Stimulated activated CD8-positive, alpha-beta memory T cell treated with anti-CD3 and anti-CD28 coated beads, Interleukin-7, amount 100 ng/mL, for 1 hour (primary cell): ENCODE data around the gene LCE3D.
"Not testable (repeated sequence)": the region's sequence is repeated elsewhere in the genome, so short reads cannot be mapped to it uniquely, and the experiment has no call there.

ENCODE experiments used
- DNase-seq, 2 donors: peaks; one replicate each; pipeline ENCODE4 v3.0.0-alpha.2; 2020; ENCODE audit warnings: low read depth in 2 of 2

LCE3D gene, protein sequence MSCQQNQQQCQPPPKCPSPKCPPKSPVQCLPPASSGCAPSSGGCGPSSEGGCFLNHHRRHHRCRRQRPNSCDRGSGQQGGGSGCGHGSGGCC

GRCh38 chr1:152580433-152580832 lies at the start of gene LCE3D:
LCE3D (minus strand) TSS chr1:152580516; CDS start chr1:152579936, 580 bp downstream.
- DNase-seq, result no peak

DNA sequence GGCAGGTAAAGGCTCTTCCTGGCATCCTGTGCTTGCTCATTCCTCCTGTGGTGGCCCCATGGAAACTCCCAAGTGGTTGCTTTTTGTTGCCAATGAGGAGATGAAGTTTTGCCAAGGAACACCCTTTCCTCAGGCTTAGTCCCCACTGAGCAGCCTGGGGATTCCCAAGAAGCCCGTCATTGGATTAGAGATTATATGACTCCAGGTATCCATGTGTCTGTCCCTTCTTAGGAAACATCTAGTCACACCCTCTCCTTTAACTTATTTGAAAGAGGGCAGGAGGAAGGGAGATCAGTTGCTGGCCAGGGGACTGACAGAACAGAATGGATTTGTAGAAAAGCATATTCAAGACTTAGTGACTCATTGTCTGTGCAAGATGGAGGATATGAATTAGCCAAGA lies 46.4 kb upstream of the LCE3D start:
- no peak for DNase-seq

DNA sequence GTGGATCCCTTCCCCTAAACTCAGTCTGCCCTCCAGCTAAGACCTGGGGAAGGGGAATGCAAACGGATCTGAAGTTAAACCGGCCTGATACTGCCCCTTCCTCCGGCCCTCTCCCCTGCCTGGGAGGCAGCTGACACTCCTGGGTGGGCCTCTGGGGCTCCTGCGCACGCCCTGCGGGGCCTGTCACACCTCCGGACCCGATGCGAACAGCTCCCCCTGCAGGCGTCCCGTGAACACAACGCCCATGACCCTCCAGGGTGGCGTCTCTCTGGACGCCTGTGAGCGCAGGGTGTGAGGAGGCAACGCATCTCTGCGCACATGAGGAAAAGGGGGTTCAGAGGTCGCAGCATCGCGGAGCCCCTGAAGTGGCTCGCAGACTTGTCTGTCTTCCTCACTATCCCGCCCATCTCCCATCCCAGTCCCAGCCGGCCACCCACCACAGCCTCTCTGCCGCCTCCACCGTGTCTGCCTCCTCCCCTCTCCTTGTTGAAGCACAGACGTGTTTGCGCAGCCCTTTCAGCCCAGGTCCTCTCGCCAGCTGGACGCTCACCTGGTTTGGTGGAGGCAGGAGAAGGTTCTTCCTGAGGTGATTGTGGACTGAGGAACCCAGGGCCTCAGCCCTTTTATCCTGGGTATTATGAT lies 43.0 kb upstream of the LCE3D start:
- DNase-seq, result no peak

- no peak for DNase-seq
Observed at GRCh38 chr1:152622803-152623202, 42.5 kb upstream of the LCE3D start, which contains the start of gene LCE3A. LCE3A (minus strand) TSS chr1:152623103; CDS start chr1:152623103, 0 bp downstream.

DNA sequence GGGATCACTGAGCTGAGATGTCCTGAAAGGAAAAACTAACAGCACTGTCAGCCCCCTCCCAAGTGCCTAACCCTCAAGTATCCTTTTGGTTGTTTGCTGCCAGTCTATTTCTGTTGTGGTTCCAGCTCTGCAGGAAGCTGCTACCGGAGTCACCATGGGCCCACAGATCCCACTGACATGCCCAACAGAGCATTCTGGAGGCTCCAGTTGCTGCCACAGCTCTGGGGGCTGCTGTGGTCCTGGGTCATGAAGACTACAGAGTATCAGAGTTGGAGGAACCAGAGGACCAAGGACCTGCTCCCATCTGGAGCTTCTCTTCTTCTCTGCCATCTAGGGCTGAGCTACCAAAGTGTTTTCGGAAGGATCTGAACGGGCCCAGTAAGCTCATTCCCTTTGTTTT lies 41.7 kb upstream of the LCE3D start:
- DNase-seq, result no peak

DNA sequence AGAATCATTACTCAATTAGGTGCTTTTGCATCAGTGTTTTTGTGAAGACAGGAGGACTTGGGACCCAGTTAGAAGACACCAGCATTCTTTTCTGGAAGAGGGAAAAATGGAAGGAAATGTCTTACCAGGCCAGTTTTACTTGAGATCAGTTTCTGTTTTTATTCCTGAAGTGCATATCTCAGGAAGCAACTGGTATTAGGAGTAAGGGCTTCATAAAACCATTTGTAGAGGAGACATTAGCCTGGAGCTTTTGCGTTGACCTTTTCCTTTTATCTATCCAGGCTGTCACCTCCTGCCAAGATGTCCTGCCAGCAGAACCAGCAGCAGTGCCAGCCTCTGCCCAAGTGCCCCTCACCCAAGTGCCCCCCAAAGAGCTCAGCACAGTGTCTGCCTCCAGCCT lies 33.2 kb upstream of the LCE3D start, which contains the start of gene LCE3B:
Gene LCE3B (plus strand): TSS at position 301 of the 400 bp plus-strand sequence. CDS start 0 bp downstream, at position 301.
- DNase-seq, result no peak

GRCh38 chr1:152599934-152600333 lies 19.6 kb upstream of the LCE3D start, which contains the start of gene LCE3C:
LCE3C (plus strand) TSS chr1:152600234; CDS start chr1:152600732, 498 bp downstream.
- no peak for DNase-seq

DNA sequence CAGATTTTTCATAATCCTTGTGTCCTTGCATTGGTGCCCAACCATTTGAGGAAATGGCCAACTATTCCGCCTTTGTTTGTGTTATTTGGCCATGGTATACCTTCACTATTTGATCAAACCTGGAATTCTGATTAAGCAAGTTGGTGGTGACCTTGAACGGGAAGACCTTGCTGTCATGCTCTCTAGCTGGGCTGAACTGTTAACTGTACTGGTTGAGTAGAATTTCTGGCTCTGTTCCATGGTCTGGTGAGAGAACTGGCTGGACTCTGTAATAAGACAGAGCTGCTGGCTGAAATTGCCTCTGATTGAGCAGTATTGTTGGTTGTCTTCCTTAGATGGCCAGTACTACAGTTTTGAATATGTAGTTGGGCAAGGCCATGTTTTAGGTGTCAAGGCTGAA lies 16.7 kb upstream of the LCE3D start:
- no peak for DNase-seq

GRCh38 chr1:152585586-152585985 lies 5.3 kb upstream of the LCE3D start:
- no peak for DNase-seq

GRCh38 chr1:152582647-152583046 lies 2.3 kb upstream of the LCE3D start:
- DNase-seq, result no peak

GRCh38 chr1:152579526-152579925 lies 790 bp downstream of the LCE3D start:
- DNase-seq, result not testable (repeated sequence)

GRCh38 chr1:152577168-152577567 lies 3.1 kb downstream of the LCE3D start:
- no peak for DNase-seq

DNA sequence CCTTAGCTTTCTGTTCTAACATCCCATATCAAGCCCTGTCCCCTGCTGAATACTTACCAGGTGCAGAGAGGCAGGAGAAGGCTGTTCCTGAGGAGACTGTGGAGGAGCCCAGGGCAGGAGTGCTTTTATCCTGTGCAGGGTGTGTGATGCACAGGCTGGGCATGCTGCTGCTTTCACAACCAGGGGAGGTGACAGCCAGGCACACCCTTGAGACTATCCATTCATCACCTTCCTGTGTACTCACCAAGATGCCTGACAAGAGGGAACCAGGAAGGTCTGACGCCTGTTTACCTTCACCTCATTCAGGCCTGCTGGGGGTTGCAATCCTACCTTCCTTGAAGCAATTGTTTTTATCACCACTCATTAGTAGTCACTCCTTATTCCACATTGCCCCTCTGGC lies 13.6 kb downstream of the LCE3D start, which contains the start of gene LCE3E:
Gene LCE3E (minus strand): TSS at position 100 of the 400 bp plus-strand sequence. CDS start 572 bp downstream, outside the sequence.
- no peak for DNase-seq

DNA sequence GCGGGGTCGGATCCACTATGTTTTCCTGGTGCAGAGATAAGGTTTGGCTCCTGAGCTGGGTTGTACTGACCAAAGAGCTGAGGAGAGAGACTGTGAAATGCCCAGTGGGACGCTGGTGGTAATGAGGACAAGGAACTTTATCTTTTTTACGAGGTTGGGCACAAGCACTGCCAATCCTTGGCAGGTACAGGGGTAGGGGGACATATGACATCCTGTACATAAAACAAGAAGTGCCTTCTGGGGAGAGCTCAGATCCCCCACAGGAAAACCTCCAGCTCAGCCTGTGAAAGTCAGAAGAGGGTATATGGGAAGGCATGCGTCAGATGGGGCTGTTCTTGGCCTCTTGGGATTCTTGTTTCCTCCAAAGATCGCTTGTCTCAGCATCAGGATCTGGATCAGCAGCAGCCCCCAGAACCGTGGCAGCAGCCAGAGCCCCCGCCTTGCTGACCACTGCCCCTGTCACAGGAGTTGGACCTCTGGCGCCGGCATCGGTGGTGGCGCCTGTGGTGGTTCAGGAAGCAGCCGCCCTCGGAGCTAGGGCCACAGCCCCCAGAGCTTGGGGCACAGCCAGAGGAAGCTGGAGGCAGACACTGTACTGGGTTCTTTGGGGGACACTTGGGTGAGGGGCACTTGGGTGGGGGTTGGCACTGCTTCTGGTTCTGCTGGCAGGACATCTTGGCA lies 14.6 kb downstream of the LCE3D start:
- DNase-seq, result no peak

DNA sequence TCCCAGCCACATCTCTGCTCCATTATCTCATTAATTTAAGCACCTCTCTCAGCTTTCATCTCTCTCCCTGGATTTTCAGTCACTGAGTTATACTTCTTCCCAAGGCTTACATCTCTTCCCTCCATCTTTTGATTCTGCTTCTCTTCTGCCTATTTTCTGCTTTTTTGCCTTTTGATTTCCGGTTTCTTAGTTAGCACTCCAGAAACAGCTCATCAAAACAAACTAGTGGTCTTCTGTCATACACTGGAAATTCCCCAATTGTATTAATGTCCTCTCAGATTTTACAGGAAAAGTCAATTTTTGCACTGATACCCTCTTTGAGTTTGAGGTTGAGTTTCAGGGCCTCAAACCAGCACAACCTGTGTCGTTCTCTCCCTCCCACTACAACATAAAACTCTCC lies 15.2 kb downstream of the LCE3D start:
- DNase-seq, result no peak

- not testable (repeated sequence) for DNase-seq
Observed at GRCh38 chr1:152548358-152548757, 32.0 kb downstream of the LCE3D start.

DNA sequence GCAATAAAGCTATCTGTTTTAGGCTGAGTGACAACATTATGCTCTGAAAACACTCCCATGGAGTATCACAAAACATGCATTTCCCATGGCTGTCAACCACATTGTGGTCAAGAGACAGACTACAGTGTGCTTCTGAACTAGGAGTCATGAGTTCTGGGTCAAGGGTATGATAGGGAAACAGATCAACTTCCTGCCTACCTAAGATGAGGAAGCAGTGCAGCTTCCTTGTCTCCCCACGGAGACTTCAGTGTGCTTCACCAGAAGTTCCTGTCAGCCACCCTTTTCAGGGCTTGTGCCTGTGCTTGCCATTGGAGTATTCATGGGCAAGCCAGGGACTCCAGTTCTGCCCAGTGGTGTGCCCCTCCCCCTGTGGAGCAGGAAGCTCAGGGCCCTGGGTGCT lies 33.6 kb downstream of the LCE3D start:
- DNase-seq, result no peak

- DNase-seq, result no peak
Observed at GRCh38 chr1:152543820-152544219, 36.5 kb downstream of the LCE3D start.

- no peak for DNase-seq
Observed at GRCh38 chr1:152539901-152540300, 40.4 kb downstream of the LCE3D start.

DNA sequence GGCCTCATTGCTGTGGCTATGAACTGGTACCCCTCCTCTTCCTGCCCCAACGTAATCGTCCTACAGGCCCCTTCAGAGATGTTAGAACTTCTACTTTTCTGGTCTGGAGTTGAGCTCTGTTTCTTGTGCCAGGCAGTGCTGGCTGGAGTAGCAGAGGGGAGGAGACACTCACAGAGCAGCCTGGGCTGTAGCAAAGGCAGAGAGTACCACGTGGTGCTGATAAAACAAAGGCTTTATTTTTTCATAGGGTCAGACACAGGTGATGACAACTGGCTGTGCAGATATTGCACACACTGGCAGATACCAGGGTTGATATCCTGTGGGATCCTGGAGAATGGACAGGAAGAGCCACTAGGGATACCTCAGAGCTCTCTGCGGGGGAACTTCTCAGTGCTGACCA lies 42.8 kb downstream of the LCE3D start:
- no peak for DNase-seq

- no peak for DNase-seq
Observed at GRCh38 chr1:152535774-152536173, 44.5 kb downstream of the LCE3D start.

DNA sequence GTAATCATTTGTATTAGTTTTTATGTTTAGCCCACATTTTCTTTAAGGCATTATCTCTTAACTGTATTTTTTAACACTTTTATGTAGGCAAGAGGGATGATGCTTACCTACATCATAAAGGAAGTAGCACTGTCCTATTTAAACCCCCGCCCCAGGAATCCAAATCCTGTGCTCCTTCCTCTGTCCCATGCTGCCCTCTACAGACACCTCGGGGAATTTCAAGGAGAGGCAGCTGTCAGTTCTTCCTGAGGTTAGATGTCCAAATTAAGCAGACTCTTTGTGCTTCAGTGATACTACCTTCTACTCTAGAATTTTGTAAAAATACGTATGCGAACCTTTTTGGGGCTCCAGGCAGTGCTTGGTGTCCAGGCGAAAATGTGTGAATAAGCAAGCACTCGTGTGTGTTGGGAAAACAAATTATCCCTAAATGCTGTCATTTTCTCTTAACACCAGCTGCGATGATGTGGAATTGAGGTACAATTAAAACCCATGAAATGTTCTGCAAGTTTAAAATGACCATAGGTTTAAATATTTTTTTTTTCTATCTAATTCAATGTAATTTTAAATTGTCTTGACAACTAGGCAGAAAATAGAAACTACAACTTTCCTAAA lies 46.9 kb downstream of the LCE3D start:
- DNase-seq, result no peak
